Bronchial epithelial cell (primary cell): Measurements from ENCODE around the gene ASIC4. TPM values are rescaled to one million over a fixed set of nuclear protein-coding genes. Genes with fewer than 3 reads are reported as not detected.
A peak's percentile ranks its signal among the peaks of the same experiment; 100 is the strongest.

ENCODE experiments used
- DNase-seq: peaks from one replicate; pipeline ENCODE4 v3.0.0-alpha.2; 2010; ENCODE audit warnings: low read depth
- FAIRE-seq: peaks from 2 replicates; lab custom pipeline; 2011; peaks lifted over from hg19 to GRCh38; lab: Jason Lieb, UNC
- H3K27me3 ChIP-seq: 2 replicates; pipeline ENCODE4 v1.5.1; 2011; ENCODE audit warnings: low read length; ENCODE audit not compliant: control insufficient read depth, insufficient read depth
- H3K36me3 ChIP-seq: 2 replicates; pipeline ENCODE4 v1.5.1; 2011; ENCODE audit warnings: low read length; ENCODE audit not compliant: control insufficient read depth, insufficient read depth
- H3K4me3 ChIP-seq: 2 replicates; pipeline ENCODE4 v1.5.1; 2011; ENCODE audit warnings: mild to moderate bottlenecking, low read depth, low read length, control low read depth
- total RNA-seq: library from RNA; depleted of rRNA; stranded (reverse); fragments of >200 nt; gene quantifications from 2 replicates; pipeline ENCODE4 v1.2.1, GENCODE V29; 2014
- TF ChIP-seq, protein P1 (sequence below): IDR thresholded peaks from 2 replicates; pipeline ENCODE4 v1.5.1; 2011; ENCODE audit warnings: mild to moderate bottlenecking, moderate library complexity, low read length, control low read depth, inconsistent platforms; ENCODE audit not compliant: insufficient read depth, severe bottlenecking

Gene ASIC4
- total RNA-seq, 1 donor from 2014 or later = 0.53 TPM

DNA sequence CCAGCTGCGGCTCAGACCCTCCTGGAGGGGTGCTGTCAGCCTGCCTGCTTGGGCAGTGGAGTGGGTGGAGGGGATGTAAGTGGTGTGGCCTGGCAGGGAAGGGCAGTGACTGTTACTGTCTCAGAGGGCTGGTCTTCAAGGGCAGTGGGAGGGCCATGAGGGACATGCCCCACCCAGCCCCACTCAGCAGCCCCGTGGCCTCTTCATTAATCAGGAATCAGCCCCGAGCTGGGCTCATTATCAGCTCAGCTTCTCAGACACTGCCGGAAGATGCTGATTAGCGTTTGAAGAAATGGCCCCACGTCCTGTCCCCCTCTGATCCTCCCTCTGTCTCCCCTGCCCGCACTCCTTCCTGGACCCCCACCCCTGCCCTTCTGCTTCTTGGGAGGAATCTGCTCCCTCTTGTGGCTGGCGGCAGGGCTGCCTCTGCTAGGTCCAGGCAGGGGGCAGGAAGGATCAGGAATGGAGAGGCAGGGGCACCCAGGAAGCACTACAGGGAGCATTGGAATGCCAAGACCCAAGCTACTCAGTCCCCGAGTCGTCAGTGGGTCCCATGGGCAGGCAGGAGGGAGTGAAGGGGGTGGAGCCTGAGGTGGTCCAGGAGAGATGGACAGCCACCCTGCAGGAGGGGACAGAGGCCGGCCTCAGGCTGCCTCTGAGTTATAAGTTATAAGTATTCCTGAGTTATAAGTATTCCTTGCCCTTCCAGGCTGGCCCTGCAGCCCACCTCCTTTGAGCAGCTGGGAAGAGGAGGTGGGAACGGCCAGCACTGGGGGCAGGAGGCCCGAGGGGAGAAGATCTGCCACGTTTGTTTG lies 7.0 kb downstream of the ASIC4 start:
- Histone ChIP-seq H3K27me3 (peaks cover 29% of the 10 kb centered on the region), H3K4me3 (no peak overlapping the region), H3K36me3 (no peaks in the 10 kb centered on the region)
- TF ChIP-seq, protein P1, sequence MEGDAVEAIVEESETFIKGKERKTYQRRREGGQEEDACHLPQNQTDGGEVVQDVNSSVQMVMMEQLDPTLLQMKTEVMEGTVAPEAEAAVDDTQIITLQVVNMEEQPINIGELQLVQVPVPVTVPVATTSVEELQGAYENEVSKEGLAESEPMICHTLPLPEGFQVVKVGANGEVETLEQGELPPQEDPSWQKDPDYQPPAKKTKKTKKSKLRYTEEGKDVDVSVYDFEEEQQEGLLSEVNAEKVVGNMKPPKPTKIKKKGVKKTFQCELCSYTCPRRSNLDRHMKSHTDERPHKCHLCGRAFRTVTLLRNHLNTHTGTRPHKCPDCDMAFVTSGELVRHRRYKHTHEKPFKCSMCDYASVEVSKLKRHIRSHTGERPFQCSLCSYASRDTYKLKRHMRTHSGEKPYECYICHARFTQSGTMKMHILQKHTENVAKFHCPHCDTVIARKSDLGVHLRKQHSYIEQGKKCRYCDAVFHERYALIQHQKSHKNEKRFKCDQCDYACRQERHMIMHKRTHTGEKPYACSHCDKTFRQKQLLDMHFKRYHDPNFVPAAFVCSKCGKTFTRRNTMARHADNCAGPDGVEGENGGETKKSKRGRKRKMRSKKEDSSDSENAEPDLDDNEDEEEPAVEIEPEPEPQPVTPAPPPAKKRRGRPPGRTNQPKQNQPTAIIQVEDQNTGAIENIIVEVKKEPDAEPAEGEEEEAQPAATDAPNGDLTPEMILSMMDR = peak; percentile 58
- no peak for FAIRE-seq
- no peak for DNase-seq

DNA sequence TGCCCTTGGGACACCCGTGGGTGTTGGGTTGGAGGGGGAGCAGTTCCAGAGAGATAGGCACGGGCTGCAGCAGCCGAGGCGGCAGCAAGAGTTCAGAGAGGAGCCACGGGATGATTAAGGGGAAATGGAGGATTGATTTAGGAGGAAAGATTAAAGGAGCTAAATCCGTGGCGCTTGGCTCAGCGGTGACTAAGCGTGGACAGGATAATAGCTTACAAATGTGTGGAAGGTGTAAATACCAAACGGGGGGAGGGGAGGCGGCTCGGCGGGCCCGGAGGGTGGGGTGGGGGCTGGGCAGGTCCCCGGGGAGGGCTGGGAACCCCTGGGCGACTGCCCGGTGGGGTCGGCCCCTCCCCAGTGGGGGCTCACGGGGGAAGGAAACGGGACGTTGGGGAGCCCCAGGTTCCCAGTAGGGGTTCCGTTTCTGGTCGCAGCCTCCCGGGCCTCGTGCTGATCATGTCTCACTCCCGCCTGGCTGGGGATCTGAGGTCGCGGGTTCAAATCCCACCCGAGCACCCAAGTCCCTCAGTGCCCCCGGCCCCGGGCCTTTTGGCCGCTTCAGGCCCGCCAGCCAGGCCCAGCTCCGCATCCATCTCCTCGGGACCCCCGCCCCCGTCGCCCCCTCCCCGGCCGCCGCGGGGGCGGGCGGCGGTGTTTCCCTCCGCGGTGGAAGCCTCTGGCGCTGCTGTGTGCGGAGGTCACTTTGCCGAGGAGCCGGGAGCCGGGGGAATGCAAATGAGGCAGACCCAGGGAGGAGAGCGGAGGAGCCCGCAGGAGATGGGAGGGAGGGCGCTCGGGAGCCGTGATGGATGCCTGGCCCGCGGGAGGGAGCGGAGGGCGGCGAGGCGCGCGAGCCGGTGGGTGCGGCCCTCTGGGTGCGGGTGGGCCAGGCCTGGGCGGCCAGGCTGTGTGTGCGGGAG lies 8.1 kb downstream of the ASIC4 start:
- Histone ChIP-seq H3K27me3 (peaks cover 32% of the 10 kb centered on the region), H3K36me3 (no peaks in the 10 kb centered on the region), H3K4me3 (no peak overlapping the region)
- peak; percentile 72 for DNase-seq
- TF ChIP-seq, protein P1 = no peak
- no peak for FAIRE-seq

DNA sequence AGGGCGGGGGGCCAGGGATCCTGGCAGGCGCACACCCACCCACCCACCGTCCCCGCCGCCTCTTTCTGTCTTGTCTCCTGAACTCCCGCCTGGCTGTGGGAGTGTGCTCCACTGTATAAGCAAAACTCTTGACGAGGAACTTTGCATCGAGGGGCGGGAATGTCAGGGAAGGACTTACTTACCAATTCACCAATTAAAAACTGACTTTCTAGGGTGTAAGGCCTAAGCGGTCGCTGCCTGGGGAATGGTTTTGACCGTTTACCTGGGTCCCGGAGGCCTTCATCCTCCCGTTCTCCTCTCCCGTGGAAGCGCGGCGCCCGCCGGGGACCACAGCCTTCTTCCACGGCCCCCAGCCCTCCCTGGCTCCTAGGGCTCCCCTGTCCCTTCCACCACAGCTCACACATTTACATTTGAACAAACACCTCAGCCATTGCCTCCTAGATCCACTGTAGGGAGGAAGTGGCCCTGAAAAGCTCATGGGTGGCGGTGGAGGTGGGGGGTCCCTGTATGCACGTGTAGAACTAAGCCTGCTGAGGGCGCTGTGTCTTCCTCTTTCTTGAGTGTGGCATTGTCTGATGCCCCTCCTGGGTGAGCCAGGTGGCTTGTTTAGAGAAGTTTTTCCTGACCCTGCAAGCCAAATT lies 8.9 kb downstream of the ASIC4 start:
- H3K4me3 ChIP-seq = no peak overlapping the region
- H3K27me3 ChIP-seq = peaks cover 34% of the 10 kb centered on the region
- no peak for FAIRE-seq

DNA sequence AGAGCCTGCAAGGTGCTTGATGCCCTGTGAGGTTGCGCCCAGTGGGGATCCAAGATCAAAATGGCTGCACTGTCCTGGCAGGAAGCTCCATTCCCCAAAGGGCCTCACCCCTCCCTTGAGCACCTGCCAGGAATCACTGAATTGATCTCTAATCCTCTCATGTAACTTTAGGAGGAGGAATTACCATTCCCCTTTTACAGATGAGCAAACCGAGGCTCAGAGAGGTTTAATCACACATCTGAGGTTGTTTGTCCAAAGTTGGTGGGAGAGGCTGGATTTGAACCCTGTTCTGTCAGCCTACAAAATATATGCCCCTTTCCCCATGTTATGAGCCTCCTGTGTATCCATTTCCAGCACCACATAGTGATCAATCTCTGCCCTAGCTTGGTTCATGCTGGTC lies 10.5 kb downstream of the ASIC4 start:
- no peak overlapping the region for H3K4me3 ChIP-seq
- H3K36me3 ChIP-seq = no peaks in the 10 kb centered on the region
- no peak for DNase-seq
- TF ChIP-seq, protein P1 = no peak
- FAIRE-seq = no peak
- peaks cover 38% of the 10 kb centered on the region for H3K27me3 ChIP-seq

More for the DNA sequence above, 8.9 kb downstream of the ASIC4 start:
- no peak for DNase-seq
- TF ChIP-seq, protein P1 = no peak
- H3K36me3 ChIP-seq = no peaks in the 10 kb centered on the region

DNA sequence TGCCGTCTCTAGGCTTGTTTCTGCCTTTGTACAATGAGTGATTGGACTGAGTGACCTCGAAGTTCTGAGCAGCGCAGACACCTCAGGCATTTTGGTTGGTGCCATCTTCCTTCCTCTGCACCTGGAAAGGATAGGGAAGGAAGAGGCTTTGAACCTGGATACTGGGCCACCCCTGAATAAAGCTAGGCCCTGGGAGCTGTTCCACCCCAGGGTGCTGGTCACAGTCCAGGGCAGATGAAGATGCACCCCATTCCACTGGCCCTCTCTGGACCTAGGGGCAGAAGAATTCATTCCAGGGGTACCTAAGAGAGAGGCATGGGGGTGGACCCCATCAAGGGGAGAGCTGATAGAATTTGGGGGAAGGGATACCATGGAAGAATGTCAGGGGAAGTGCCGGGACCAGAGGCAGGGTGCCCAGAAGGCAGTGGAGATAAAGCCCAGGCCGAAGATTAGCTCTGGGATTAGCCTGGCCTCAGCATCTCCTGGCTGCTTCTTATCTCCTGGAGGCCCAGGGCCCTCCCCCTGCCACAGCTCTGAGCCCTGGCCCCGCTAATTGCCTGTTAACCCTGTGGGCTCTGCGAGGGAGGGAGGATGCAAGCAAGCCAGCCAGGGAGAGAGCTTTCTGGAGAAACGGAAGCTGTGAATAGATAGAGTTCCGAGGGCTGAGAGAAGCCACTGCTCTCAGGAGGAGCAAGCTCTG lies 11.4 kb downstream of the ASIC4 start:
- Histone ChIP-seq H3K36me3 (no peaks in the 10 kb centered on the region), H3K4me3 (no peak overlapping the region), H3K27me3 (peaks cover 40% of the 10 kb centered on the region)
- TF ChIP-seq, protein P1 = no peak
- no peak for DNase-seq
- no peak for FAIRE-seq
